Suprapubic skin (tissue), 4 donors: ENCODE measurements around the gene NEURL1. TPM values are rescaled to one million over a fixed set of nuclear protein-coding genes. Genes with fewer than 3 reads are reported as not detected.

Source experiments
- DNase-seq, 2 donors: peaks; one replicate each; pipeline ENCODE4 v3.0.0-alpha.2; 2019; ENCODE audit warnings: low spot score in 2 of 2
- H3K27ac ChIP-seq: fragments of 200-600 bp; sonication (generic); one replicate; pipeline ENCODE4 v1.5.1; 2019
- H3K27me3 ChIP-seq: fragments of 200-600 bp; sonication (generic); one replicate; pipeline ENCODE4 v1.5.1; 2019
- H3K36me3 ChIP-seq: fragments of 200-600 bp; sonication (generic); one replicate; pipeline ENCODE4 v1.5.1; 2019
- H3K4me1 ChIP-seq: fragments of 200-600 bp; sonication (generic); one replicate; pipeline ENCODE4 v1.5.1; 2019
- H3K4me3 ChIP-seq: fragments of 200-600 bp; sonication (generic); one replicate; pipeline ENCODE4 v1.5.1; 2019; ENCODE audit warnings: mild to moderate bottlenecking
- H3K9me3 ChIP-seq: fragments of 200-600 bp; sonication (generic); one replicate; pipeline ENCODE4 v1.5.1; 2019
- EP300 ChIP-seq: sonication (generic); formaldehyde crosslinking; IDR thresholded peaks from one replicate; pipeline ENCODE4 v1.6.1; 2017; ENCODE audit warnings: antibody characterized with exemption
- POLR2A ChIP-seq, 2 donors: fragments of 450-650 bp; IDR thresholded peaks; one replicate each; pipeline ENCODE4 v1.6.1; 2017; ENCODE audit warnings: antibody characterized with exemption in 2 of 2, mild to moderate bottlenecking in 2 of 2, moderate library complexity in 2 of 2
- POLR2AphosphoS5 ChIP-seq, 3 donors: sonication (generic); formaldehyde crosslinking; IDR thresholded peaks; one replicate each; pipeline ENCODE4 v1.6.1; 2017; ENCODE audit warnings: antibody characterized with exemption in 3 of 3
- WGBS: methylation state at CpG from one replicate; pipeline ENCODE4 v1.1.5; 2018; 5-methylcytosine and 5-hydroxymethylcytosine counted together
- total RNA-seq, 4 donors: library from RNA; depleted of rRNA; stranded (reverse); fragments of >200 nt; gene quantifications; one replicate each; pipeline ENCODE4 v1.1.0, GENCODE V29; 2016
- TF ChIP-seq, protein P1 (sequence below), 2 donors: fragments of 200-600 bp in 1 of 2; fragments of 450-650 bp in 1 of 2; sonication (generic) in 1 of 2; IDR thresholded peaks; one replicate each; pipeline ENCODE4 v1.5.1; 2016 to 2019; ENCODE audit warnings: antibody characterized with exemption in 2 of 2, mild to moderate bottlenecking in 1 of 2, moderate library complexity in 1 of 2

The NEURL1 gene
- total RNA-seq, 4 donors from 2014 or later: 0.18 to 0.30 TPM; not detected in 2

GRCh38 chr10:103493916-103494877 is 692 bp downstream of the NEURL1 start:
- no peaks in the 10 kb centered on the region for H3K36me3 ChIP-seq

DNA sequence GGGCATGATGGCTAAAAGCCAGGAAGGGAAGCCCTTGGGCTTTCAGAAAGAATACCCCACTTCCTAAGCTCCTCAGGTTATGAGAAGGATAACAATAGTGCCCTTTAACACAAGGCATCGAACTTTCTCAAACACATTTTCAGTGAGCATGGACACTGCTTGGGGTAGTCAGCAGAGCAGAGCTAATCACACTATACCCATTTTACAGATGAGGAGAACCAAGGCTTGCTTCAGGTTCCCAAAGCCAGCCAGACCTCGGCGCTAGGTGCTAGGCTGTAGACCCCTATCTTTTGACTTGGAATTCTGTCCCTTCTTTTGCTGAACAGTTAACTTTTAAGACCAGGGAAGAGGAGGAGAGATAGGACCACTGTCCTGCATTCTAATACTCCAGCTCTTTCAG is 1.8 kb downstream of the NEURL1 start:
- Histone ChIP-seq H3K27ac (no peak overlapping the region), H3K4me1 (peaks cover 17% of the 10 kb centered on the region), H3K27me3 (peaks cover 56% of the 10 kb centered on the region), H3K9me3 (no peaks in the 10 kb centered on the region), H3K4me3 (no peak overlapping the region), H3K36me3 (no peaks in the 10 kb centered on the region)
- DNase-seq: no peak
- TF ChIP-seq POLR2AphosphoS5 (IDR thresholded peaks at IDR 0.05) (no peak), EP300 (no peak), POLR2A (IDR thresholded peaks at IDR 0.05) (no peak)
- TF ChIP-seq, protein P1, sequence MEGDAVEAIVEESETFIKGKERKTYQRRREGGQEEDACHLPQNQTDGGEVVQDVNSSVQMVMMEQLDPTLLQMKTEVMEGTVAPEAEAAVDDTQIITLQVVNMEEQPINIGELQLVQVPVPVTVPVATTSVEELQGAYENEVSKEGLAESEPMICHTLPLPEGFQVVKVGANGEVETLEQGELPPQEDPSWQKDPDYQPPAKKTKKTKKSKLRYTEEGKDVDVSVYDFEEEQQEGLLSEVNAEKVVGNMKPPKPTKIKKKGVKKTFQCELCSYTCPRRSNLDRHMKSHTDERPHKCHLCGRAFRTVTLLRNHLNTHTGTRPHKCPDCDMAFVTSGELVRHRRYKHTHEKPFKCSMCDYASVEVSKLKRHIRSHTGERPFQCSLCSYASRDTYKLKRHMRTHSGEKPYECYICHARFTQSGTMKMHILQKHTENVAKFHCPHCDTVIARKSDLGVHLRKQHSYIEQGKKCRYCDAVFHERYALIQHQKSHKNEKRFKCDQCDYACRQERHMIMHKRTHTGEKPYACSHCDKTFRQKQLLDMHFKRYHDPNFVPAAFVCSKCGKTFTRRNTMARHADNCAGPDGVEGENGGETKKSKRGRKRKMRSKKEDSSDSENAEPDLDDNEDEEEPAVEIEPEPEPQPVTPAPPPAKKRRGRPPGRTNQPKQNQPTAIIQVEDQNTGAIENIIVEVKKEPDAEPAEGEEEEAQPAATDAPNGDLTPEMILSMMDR (IDR thresholded peaks at IDR 0.05): no peak
- WGBS: 88% methylated on average over 3 of the region's 3 CpGs

More at GRCh38 chr10:103493916-103494877, 692 bp downstream of the NEURL1 start:
- H3K4me1 ChIP-seq: peaks cover 17% of the 10 kb centered on the region
- TF ChIP-seq POLR2A (IDR thresholded peaks at IDR 0.05) (no peak), EP300 (no peak), POLR2AphosphoS5 (IDR thresholded peaks at IDR 0.05) (no peak)
- TF ChIP-seq, protein P1 (IDR thresholded peaks at IDR 0.05): no peak
- WGBS: 3% methylated on average over 21 of the region's 92 CpGs
- peak overlapping the region; percentile 62 for H3K4me3 ChIP-seq
- H3K9me3 ChIP-seq: no peaks in the 10 kb centered on the region
- H3K27me3 ChIP-seq: peaks cover 47% of the 10 kb centered on the region
- H3K27ac ChIP-seq: no peak overlapping the region
- no peak for DNase-seq

DNA sequence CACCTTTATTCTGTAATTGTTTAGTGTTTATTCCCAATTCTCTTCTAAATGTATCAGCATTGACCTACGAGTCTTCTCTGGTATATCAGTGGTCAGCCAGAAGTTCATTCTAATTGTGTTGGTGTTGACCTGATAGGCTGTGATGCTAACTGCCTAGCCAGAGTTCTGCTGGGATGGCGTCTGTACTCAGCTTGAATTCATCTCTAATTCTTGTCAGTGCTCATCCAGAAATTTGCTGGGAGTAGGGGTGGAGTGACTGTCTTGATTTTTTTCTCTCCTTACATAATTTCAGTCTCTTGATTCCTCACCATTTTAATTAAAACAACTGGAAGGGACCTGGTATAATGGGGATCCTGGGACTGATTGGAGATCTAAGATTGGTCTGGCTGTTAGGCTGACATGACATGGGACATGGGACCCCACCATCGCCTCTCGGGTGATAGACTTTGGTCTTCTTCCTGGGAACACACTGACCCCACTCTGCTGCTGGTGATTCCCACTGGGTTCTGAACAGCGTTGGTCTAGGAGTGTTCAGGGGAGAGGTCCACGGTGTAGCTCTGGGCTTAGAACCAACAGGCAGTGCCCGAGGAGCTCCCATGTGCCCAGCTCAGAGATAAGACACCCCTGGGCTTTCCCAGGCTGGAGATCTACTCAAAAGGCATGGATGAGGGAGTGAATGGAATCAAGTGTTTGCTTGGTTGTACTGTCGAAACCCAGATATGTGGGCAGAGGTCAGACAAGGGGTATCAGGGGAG is 3.8 kb downstream of the NEURL1 start:
- peaks cover 61% of the 10 kb centered on the region for H3K27me3 ChIP-seq
- H3K4me1 ChIP-seq: peaks cover 17% of the 10 kb centered on the region
- H3K9me3 ChIP-seq: no peaks in the 10 kb centered on the region
- no peak for DNase-seq
- H3K27ac ChIP-seq: no peak overlapping the region
- no peak overlapping the region for H3K4me3 ChIP-seq
- no peaks in the 10 kb centered on the region for H3K36me3 ChIP-seq
- WGBS: 87% methylated on average over 8 of the region's 8 CpGs
- TF ChIP-seq POLR2A (IDR thresholded peaks at IDR 0.05): no peak
- TF ChIP-seq, protein P1 (IDR thresholded peaks at IDR 0.05): no peak
- TF ChIP-seq POLR2AphosphoS5 (IDR thresholded peaks at IDR 0.05): no peak
- no peak for TF ChIP-seq EP300

DNA sequence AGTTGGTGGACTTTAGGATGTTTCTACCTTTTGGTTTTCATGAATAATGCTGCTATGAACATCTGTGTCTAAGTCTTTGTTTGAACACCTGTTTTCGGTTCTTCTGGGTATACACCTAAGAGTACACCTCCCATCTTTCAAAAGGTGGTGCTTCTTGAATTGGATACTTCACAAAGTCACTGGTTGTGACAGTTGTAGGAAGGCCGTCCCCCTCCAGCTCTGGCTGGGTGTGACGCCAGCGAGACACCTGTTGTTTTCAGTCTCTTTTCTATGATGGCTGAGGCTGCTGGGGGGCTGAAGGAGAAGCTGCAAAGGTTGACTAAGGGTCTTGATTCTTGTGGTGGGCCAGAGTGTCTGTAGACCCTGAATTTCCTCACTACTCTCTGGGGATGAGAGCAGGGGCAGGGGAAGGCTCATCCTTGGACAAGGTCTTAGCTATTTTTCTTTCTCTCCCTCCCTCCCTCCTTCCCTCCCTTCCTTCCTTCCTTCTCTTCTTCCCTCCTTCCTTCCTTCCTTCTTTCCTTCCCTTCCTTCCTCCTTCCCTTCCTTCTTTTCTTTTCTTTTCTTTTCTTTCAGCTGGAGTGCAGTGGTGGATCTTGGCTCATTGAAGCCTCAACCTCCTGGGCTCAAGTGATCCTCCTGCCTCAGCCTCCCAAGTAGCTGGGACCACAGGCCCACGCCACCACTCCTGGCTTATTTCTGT is 5.6 kb downstream of the NEURL1 start:
- peaks cover 5% of the 10 kb centered on the region for H3K4me1 ChIP-seq
- no peak for DNase-seq
- no peak for TF ChIP-seq POLR2A (IDR thresholded peaks at IDR 0.05)
- peaks cover 47% of the 10 kb centered on the region for H3K27me3 ChIP-seq
- H3K4me3 ChIP-seq: no peak overlapping the region
- no peak overlapping the region for H3K27ac ChIP-seq
- no peaks in the 10 kb centered on the region for H3K9me3 ChIP-seq
- H3K36me3 ChIP-seq: no peaks in the 10 kb centered on the region
- WGBS: 89% methylated on average over 5 of the region's 5 CpGs

- Histone ChIP-seq H3K36me3 (no peaks in the 10 kb centered on the region), H3K4me3 (no peak overlapping the region), H3K9me3 (no peaks in the 10 kb centered on the region), H3K27ac (no peak overlapping the region), H3K4me1 (no peaks in the 10 kb centered on the region), H3K27me3 (peaks cover 39% of the 10 kb centered on the region)
- TF ChIP-seq POLR2AphosphoS5 (IDR thresholded peaks at IDR 0.05) (no peak), EP300 (no peak), POLR2A (IDR thresholded peaks at IDR 0.05) (no peak)
- TF ChIP-seq, protein P1 (IDR thresholded peaks at IDR 0.05): no peak
- no peak for DNase-seq
- WGBS: 64% methylated on average over 7 of the region's 7 CpGs
These were observed 6.4 kb downstream of the NEURL1 start for GRCh38 chr10:103499881-103500280.
